Dedifferentiated amniotic fluid mesenchymal stem cell (primary cell): ENCODE measurements around the gene STX18.
"Not testable (repeated sequence)": the region's sequence is repeated elsewhere in the genome, so short reads cannot be mapped to it uniquely, and the experiment has no call there.

ENCODE experiments used
- DNase-seq: peaks from one replicate; pipeline ENCODE4 v3.0.0-alpha.2; 2016; ENCODE audit errors: extremely low spot score

Gene STX18

GRCh38 chr4:4480205-4480604 lies 61.6 kb downstream of the STX18 start:
- DNase-seq: no peak

GRCh38 chr4:4479366-4479765 lies 62.5 kb downstream of the STX18 start:
- DNase-seq: no peak

GRCh38 chr4:4477796-4478195 lies 64.1 kb downstream of the STX18 start:
- no peak for DNase-seq

GRCh38 chr4:4477391-4477790 lies 64.5 kb downstream of the STX18 start:
- DNase-seq: no peak

GRCh38 chr4:4474476-4474875 lies 67.4 kb downstream of the STX18 start:
- DNase-seq: no peak

GRCh38 chr4:4472344-4472958 lies 69.4 kb downstream of the STX18 start:
- DNase-seq: no peak

- DNase-seq: no peak
Measured at GRCh38 chr4:4471195-4471594, 70.7 kb downstream of the STX18 start.

GRCh38 chr4:4470208-4470607 lies 71.6 kb downstream of the STX18 start:
- DNase-seq: no peak

- not testable (repeated sequence) for DNase-seq
Measured at GRCh38 chr4:4465238-4465637, 76.6 kb downstream of the STX18 start.

GRCh38 chr4:4462970-4463369 lies 78.9 kb downstream of the STX18 start:
- no peak for DNase-seq

GRCh38 chr4:4461850-4462249 lies 80.0 kb downstream of the STX18 start:
- no peak for DNase-seq

- DNase-seq: no peak
Measured at GRCh38 chr4:4461178-4461577, 80.7 kb downstream of the STX18 start.

- no peak for DNase-seq
Measured at GRCh38 chr4:4460759-4461158, 81.1 kb downstream of the STX18 start.

- DNase-seq: no peak
Measured at GRCh38 chr4:4459181-4459580, 82.7 kb downstream of the STX18 start.

GRCh38 chr4:4457803-4458553 lies 83.9 kb downstream of the STX18 start:
- no peak for DNase-seq

GRCh38 chr4:4456816-4457578 lies 84.9 kb downstream of the STX18 start:
- DNase-seq: no peak

GRCh38 chr4:4456351-4456750 lies 85.5 kb downstream of the STX18 start:
- no peak for DNase-seq

- no peak for DNase-seq
Measured at GRCh38 chr4:4455210-4455865, 86.5 kb downstream of the STX18 start.

- no peak for DNase-seq
Measured at GRCh38 chr4:4446434-4446833, 95.4 kb downstream of the STX18 start.

- peak; percentile 36 for DNase-seq
Measured at GRCh38 chr4:4443821-4444220, 98.0 kb downstream of the STX18 start.

- no peak for DNase-seq
Measured at GRCh38 chr4:4440333-4441061, 101.4 kb downstream of the STX18 start.

GRCh38 chr4:4439782-4440181 lies 102.1 kb downstream of the STX18 start:
- no peak for DNase-seq
